Retinal pigment epithelial cell (primary cell): ENCODE results near the gene ZDHHC19.

Experiments used
- DNase-seq: peaks from one replicate; pipeline ENCODE4 v3.0.0-alpha.2; 2010; ENCODE audit warnings: low read depth
- H3K4me3 ChIP-seq: 2 replicates; pipeline ENCODE4 v1.5.1; 2011; ENCODE audit warnings: mild to moderate bottlenecking, low read length, control low read depth, moderate library complexity
- CTCF ChIP-seq: conservative IDR thresholded peaks from 2 replicates; pipeline ENCODE4 v1.5.1; 2011; ENCODE audit warnings: low read depth, low read length, control low read depth, inconsistent platforms

Gene ZDHHC19

GRCh38 chr3:196222876-196223595 lies 11.8 kb upstream of the ZDHHC19 start:
- no peak overlapping the region for H3K4me3 ChIP-seq
- DNase-seq = no peak
- no peak for TF ChIP-seq CTCF

DNA sequence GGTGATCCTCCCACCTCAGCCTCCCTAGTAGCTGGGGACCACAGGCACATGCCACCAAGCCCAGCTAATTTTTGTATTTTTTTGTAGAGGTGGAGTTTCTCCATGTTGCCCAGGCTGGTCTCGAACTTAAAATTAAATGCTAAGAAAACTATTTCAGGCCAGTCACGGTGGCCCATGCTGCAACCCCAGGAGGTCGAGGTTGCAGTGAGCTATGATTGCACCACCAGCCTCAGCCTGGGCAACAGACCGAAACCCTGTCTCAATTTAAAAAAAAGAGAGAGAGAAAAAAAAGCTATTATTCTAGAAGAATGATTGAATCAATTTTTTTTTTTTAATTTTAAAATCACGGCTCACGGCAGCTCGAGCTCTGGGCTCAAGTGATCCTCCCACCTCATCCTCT lies 9.8 kb upstream of the ZDHHC19 start:
- no peak for TF ChIP-seq CTCF
- H3K4me3 ChIP-seq = no peak overlapping the region
- DNase-seq = no peak

GRCh38 chr3:196220587-196220986 lies 9.4 kb upstream of the ZDHHC19 start:
- H3K4me3 ChIP-seq = no peak overlapping the region
- no peak for TF ChIP-seq CTCF
- no peak for DNase-seq

GRCh38 chr3:196219970-196220311 lies 8.7 kb upstream of the ZDHHC19 start:
- no peak for TF ChIP-seq CTCF
- H3K4me3 ChIP-seq = no peak overlapping the region
- no peak for DNase-seq

DNA sequence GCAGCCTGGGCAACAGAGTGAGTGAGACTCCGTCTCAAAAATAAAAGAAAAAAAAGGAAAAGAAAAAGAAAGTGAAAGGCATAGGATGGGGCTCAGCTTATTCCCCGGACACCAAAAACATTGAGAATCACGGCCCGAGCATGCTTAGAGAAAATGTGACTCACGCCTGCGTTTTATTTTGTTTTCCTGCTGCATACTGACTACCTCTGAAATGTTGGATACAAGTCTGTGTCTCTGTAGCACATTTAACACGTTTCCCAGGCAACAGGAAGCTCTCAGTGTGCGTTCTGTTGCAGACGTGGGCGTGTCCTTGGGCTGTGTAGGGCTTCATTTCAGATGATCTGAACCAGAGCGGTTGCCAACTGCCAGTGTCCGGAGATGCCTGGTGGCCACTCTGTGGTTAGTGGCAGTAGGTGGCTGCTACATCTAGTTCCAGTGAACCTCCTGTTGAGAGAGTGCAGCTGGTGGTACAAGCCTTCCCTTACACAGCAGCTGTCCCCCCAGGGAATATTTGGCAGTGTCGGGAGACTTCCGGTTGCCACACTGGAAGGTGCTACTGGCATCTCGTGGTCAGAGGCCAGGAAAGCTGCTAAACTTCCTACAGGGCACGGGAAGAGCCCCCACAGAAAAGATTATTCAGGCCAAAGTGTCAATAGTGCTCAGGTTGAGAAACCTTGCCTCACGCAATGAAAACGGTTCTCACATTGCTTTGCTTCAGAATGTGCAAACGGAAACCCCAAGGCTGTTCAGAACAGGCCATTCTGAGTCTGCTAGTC lies 8.2 kb upstream of the ZDHHC19 start:
- H3K4me3 ChIP-seq = no peak overlapping the region
- no peak for DNase-seq
- TF ChIP-seq CTCF = no peak

- TF ChIP-seq CTCF = no peak
- H3K4me3 ChIP-seq = no peak overlapping the region
- DNase-seq = no peak
Measured at GRCh38 chr3:196218155-196218712, 7.0 kb upstream of the ZDHHC19 start.
